Measurements from ENCODE around the gene CNPY1.

DNA sequence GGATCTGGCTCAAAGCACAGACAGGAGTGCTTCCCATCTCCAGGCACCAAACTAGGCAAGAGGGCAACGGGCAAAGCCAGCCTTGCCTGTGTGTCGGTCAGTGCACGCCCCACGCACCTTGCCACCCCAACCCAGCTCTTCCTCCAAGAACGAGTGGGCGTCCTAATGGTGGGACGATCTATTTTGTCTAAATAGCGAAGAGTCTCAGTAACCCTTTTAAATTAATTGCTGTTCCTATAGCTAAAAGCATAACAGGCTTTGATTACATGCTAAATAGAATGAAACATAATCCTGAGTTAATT, 76.2 kb downstream of the CNPY1 start:
- no peak for TF ChIP-seq POLR2A (IDR thresholded peaks at IDR 0.05)
- TF ChIP-seq, protein P1, sequence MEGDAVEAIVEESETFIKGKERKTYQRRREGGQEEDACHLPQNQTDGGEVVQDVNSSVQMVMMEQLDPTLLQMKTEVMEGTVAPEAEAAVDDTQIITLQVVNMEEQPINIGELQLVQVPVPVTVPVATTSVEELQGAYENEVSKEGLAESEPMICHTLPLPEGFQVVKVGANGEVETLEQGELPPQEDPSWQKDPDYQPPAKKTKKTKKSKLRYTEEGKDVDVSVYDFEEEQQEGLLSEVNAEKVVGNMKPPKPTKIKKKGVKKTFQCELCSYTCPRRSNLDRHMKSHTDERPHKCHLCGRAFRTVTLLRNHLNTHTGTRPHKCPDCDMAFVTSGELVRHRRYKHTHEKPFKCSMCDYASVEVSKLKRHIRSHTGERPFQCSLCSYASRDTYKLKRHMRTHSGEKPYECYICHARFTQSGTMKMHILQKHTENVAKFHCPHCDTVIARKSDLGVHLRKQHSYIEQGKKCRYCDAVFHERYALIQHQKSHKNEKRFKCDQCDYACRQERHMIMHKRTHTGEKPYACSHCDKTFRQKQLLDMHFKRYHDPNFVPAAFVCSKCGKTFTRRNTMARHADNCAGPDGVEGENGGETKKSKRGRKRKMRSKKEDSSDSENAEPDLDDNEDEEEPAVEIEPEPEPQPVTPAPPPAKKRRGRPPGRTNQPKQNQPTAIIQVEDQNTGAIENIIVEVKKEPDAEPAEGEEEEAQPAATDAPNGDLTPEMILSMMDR (IDR thresholded peaks at IDR 0.05), result no peak
